ENCODE results near the gene SLC25A5. TPM values are rescaled to one million over a fixed set of nuclear protein-coding genes. Genes with fewer than 3 reads are reported as not detected.
"Not testable (repeated sequence)": the region's sequence is repeated elsewhere in the genome, so short reads cannot be mapped to it uniquely, and the experiment has no call there.

The SLC25A5 gene
- polyA plus RNA-seq, 5 donors: 188 to 217 (median 194) TPM

DNA sequence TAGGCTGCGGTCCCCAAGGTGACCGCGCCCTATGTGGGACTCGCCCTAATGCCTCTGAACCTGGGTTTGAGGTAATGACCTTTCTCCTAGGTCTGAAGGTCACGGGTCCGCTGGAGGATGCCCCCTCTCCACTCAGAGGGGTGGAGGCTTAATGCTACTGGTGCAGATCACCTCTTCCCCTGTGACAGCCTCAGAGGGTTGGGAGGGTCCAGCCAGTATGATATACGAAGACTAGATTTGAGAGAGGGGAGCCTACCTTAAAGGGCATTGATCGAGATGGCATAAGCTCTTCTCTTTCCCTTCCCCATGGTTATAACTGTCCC is 1.0 kb downstream of the SLC25A5 start:
- no peak for DNase-seq

GRCh38 chrX:119474615-119475388 is 6.6 kb downstream of the SLC25A5 start:
- DNase-seq: no peak

GRCh38 chrX:119475389-119476101 is 7.3 kb downstream of the SLC25A5 start:
- no peak for DNase-seq

DNA sequence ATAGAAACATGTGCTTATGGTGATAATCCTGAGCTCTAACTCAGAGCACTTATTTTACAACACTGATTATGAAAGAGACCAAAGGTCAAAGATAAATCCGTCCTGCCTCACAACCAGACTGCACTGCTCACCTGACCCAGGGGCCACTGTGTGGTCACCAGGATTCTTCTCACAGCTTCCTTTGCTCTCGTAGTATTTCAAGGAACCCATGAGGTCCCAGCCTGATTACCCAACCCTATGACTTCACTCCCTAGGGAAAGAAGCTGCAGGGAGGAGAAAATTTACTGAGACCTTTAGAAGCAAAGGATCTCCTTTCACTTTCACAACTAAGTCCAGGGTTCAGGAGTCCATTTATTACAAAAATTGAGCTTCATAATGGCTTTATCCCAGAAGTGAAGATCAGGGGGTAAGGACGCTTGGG is 9.6 kb downstream of the SLC25A5 start:
- DNase-seq: no peak

DNA sequence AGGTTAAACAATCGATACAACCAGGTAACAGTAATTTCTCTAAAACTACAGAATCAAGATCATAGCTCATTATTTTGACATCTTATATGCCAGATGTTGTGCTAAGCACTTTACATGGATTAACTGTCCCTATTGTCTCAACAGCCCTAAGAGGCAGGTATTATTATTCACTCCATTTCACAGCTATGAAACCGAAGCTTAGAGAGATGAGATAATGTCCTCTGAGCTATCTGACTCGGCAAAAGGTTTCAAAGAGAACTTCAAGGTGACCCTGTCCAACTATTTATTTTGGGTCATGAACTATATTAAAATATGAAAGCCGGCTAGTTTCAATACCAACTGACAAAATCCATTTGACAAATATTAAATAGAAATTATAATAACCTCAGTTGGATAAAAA is 10.3 kb downstream of the SLC25A5 start:
- DNase-seq: no peak

DNA sequence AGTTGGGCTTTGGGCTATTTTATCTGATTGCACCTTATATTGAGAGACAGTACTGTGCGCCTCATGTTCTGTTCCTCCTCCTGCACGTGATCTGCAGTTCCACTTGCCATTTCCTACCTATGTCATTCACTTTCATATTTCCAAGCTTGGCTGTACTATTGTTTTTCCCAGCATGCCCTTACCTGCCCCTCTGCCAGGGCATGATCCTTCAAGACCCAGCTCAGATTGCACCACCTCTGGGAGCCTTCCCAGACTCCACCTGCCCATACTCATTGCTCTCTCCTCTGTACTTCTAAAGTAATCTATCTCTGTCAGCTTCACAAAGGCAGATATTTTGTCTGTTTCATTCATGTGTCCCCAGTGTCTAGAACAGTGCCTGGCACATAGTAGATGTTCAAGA is 11.6 kb downstream of the SLC25A5 start:
- DNase-seq: no peak

- no peak for DNase-seq
Measured at GRCh38 chrX:119481323-119481801, 13.1 kb downstream of the SLC25A5 start.

DNA sequence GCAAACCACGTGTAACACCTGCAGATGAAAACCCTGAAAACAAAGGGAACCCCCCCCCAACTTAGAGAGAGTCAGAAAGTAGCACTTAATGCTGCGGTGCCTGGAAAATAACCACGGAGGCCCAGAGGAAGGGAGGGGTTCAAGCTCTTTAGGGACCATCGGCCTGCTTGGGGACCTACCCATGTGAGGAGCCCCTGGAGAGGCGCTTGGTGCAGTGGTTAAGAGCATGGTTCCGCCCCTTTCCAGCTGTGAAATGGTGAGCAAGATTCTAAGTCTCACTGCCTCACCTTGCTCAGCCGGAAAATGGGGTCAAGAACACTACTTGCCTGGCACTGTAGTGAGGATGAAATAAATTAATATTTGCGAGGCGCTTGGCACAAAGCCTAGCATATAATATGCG is 13.8 kb downstream of the SLC25A5 start:
- DNase-seq: no peak

DNA sequence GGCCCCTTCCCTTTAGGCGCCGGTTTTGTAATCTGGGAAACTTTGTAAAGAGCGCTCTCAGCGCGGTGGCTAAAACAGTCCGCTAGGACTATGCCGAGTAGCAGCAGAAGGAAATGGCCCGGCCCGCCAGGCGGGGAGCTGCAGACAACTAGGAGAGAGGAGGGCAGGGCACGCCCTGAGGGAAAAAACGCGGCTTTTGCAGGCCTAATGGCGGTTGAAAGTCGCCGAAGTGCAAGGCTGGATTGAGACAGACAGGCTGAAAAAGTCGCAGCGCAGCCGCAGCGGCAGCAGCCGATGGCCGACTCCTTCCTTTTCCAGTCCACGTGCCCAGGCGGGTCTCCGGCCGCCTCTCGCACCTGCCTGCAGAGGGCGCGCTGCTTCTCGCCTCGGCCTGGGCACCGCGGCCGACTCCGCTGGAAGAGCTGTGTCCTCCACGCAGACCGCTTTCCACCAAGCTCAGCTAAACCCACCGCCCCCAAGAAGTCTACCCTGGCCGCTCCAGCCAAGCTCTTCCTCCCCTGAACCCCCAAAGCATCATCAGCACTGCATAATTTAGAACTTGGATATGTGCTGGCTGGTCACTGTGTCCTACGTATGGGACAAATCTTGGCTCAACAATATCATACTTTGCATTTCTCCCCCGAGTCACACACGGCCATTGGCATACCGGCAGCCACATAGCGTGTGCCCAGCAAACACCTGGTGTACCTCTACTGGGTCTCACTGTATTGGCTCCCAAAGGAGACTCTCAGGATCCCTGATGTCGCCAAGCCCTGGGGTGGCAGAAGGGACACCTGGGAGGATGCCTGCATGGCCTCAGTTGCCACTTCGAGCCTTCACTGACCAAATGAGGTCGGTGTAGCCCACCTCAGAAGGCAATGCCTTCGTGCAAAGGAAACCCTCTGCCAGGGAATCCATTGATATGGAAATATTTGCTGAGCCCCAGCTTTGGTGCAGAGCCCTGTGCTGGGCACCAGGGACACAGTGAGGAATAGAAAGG is 14.5 kb downstream of the SLC25A5 start:
- DNase-seq: peak in 1 of 2 donors; percentile 50

DNA sequence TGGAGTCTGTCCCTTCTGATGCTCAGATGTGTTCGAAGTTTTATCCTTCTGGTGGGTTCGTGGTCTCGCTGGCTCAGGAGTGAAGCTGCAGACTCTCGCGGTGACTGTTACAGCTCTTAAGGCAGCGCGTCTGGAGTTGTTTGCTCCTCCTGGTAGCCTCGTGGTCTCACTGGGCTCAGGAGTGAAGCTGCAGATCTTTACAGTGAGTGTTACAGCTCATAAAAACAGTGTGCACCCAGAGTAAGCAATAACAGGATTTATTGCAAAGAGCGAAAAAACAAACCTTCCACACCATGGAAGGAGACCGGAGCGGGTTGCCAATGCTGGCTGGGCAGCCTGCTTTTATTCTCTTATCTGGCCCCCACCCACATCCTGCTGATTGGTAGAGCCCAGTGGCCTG is 18.5 kb downstream of the SLC25A5 start:
- DNase-seq: no peak

- DNase-seq: not testable (repeated sequence)
Measured at GRCh38 chrX:119487766-119488165, 19.5 kb downstream of the SLC25A5 start.

DNA sequence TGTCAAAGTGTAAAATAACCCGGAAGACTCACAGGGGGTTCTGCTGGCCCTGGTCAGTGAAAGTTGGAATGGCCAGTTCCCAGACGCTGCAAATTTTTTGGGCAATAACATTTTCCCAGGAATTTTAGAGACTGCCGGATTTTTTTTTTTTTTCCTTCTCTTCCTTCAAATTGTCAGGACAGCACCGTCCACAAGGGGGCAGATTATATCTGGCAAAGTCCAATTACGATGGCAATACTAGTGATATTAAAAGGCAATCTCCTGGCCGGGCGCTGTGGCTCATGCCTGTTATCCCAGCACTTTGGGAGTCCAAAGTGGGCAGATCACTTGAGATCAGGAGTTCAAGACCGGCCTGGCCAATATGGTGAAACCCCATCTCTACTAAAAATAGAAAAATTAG is 20.5 kb downstream of the SLC25A5 start:
- DNase-seq: no peak

DNA sequence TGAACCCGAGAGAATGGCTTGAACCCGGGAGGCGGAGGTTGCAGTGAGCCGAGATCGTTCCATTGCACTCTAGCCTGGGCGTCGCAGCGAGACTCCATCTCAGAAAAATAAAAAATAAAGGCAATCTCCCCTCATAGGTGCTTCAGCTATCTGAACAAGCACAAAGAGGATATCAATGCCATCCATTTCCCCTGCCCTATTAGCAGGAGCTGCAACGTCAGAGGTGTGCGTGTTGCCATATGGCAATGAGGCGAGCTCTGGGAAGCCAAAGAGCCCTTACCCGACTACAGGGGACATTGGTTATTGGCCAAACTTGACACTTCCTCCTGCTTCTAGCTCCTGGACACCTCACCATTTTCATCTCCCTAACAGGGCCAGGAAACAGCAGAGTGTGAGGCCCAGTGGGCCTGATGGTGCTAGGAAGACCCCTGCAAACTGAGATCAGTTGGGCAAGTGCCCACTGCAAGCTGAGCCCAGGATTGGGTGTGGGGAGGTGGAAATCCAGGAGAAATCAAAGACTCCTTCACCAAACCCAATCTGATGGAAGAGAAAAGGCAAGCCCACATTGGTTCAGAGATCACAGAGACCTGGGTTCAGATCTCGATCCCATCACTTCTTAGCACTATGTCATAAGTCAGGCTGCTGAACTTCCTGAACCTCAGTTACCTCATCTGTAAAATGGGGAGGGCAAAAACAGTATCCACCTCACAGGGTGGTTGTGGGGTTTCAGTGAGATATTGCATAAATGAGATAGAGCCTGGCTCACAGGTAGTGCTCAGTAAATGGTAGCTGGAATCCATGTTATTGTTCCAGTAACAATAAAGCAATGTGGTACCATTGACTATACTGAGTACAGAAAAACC is 21.2 kb downstream of the SLC25A5 start:
- DNase-seq: no peak

DNA sequence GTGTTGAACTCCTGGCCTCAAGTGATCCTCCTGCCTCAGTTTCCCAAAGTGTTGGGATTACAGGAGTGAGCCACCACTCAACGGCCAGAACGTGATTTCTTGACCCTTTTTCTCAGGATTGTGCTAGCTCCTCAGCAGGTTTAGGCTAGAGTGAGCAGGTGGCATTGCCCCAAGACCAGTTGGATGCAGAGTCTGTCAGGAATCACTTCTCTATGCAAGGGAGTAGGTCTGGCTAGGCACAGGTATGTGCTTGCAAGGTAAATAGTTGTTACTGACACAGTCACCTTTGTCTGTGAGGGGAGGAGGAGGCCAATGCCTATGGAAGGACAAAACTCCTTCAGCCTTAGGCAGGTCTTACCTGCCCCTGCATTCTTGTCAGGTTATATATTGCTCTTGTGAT is 24.2 kb downstream of the SLC25A5 start:
- DNase-seq: no peak

DNA sequence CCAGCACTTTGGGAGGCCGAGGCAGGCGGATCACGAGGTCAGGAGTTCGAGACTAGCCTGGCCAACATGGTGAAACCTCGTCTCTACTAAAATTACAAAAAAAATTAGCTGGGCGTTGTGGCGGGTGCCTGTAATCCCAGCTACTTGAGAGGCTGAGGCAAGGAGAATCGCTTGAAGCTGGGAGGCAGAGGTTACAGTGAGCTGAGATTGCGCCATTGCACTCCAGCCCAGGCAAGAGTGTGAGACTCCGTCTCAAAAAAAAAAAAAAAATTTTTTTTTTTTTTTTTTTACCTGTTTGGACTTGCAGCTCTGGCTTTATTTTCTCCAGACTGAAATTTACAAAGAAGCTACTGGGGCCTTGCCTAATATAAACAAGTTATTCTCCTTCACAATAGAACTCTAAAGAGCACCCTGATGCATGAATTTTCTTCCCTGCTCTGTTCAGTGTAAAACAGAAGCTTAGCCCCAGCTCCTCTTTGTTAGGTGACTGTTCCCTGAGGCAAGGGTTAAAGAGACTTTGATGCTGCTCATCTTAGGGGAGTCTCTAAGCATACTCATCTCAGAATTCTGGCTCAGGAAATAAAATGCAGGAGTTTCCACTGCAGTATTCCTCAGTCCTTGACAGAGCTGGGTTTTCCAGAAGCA is 25.7 kb downstream of the SLC25A5 start:
- not testable (repeated sequence) for DNase-seq

GRCh38 chrX:119495734-119496726 is 27.8 kb downstream of the SLC25A5 start:
- no peak for DNase-seq

GRCh38 chrX:119497185-119497584 is 28.9 kb downstream of the SLC25A5 start:
- no peak for DNase-seq

- DNase-seq: no peak
Measured at GRCh38 chrX:119500061-119500800, 32.0 kb downstream of the SLC25A5 start.

Measured in right lung (tissue), 5 donors.